Breast epithelium (tissue), 4 donors: Measurements from ENCODE around the gene SH3BP4. TPM values are rescaled to one million over a fixed set of nuclear protein-coding genes. Genes with fewer than 3 reads are reported as not detected.

Source experiments
- DNase-seq, 2 donors: peaks; one replicate each; pipeline ENCODE4 v3.0.0-alpha.2; 2019; ENCODE audit warnings: low spot score in 2 of 2
- H3K27ac ChIP-seq, 2 donors: fragments of 200-600 bp; sonication (generic) in 1 of 2; one replicate each; pipeline ENCODE4 v1.5.1; 2016 to 2019; ENCODE audit warnings: mild to moderate bottlenecking in 1 of 2
- H3K27me3 ChIP-seq, 2 donors: fragments of 200-600 bp; sonication (generic) in 1 of 2; one replicate each; pipeline versions ENCODE4 v1.5.1 to v1.6.0; 2017 to 2019; ENCODE audit warnings: control low read depth in 1 of 2, mild to moderate bottlenecking in 1 of 2
- H3K36me3 ChIP-seq: fragments of 200-600 bp; one replicate; pipeline ENCODE4 v1.5.1; 2019
- H3K4me1 ChIP-seq, 2 donors: fragments of 200-600 bp; sonication (generic); one replicate each; pipeline ENCODE4 v1.5.1; 2016 to 2019; ENCODE audit warnings: control low read depth in 1 of 2
- H3K4me3 ChIP-seq, 3 donors: fragments of 200-600 bp; sonication (generic); 1 replicate in 2 of 3; 2 replicates in 1 of 3; pipeline ENCODE4 v1.5.1; 2016 to 2019; ENCODE audit warnings: mild to moderate bottlenecking in 3 of 3, moderate library complexity in 2 of 3
- H3K9me3 ChIP-seq, 2 donors: fragments of 200-600 bp; sonication (generic) in 1 of 2; one replicate each; pipeline ENCODE4 v1.5.1; 2016 to 2019; ENCODE audit warnings: control low read depth in 1 of 2
- CTCF ChIP-seq, 3 donors: fragments of 450-650 bp; IDR thresholded peaks; one replicate each; pipeline ENCODE4 v1.5.1; 2016 to 2017; ENCODE audit warnings: antibody characterized with exemption in 3 of 3, mild to moderate bottlenecking in 3 of 3, moderate library complexity in 3 of 3
- POLR2A ChIP-seq: fragments of 450-650 bp; IDR thresholded peaks from one replicate; pipeline ENCODE4 v1.6.1; 2016; ENCODE audit warnings: antibody characterized with exemption, mild to moderate bottlenecking, moderate library complexity
- POLR2AphosphoS5 ChIP-seq, 3 donors: sonication (generic); formaldehyde crosslinking; IDR thresholded peaks; one replicate each; pipeline ENCODE4 v1.6.1; 2017; ENCODE audit warnings: antibody characterized with exemption in 3 of 3
- intact Hi-C: fragments of 100-400 bp; cut with DNase I; formaldehyde crosslinking; loops from one replicate; pipeline ENCODE4 v1.15.1; 2023; ENCODE audit warnings: low total_unique reads
- total RNA-seq, 3 donors: library from RNA; depleted of rRNA; stranded (reverse); fragments of >200 nt; gene quantifications; one replicate each; pipeline ENCODE4 v1.1.0, GENCODE V29; 2016

The SH3BP4 gene
- total RNA-seq, 3 donors from 2014 or later, result 28.5 to 73.6 (median 44.2) TPM

- H3K27me3 ChIP-seq, result no peaks in the 10 kb centered on the region
- no peak for TF ChIP-seq POLR2AphosphoS5 (IDR thresholded peaks at IDR 0.05)
- TF ChIP-seq POLR2A, result no peak
- TF ChIP-seq CTCF (IDR thresholded peaks at IDR 0.05), result no peak
- no peak overlapping the region for H3K27ac ChIP-seq
- H3K4me3 ChIP-seq, result no peak overlapping the region
- H3K36me3 ChIP-seq, result no peaks in the 10 kb centered on the region
- no peaks in the 10 kb centered on the region for H3K4me1 ChIP-seq
- H3K9me3 ChIP-seq, result no peaks in the 10 kb centered on the region
- intact Hi-C loops, result no loop called here
- DNase-seq, result no peak
Observed at GRCh38 chr2:235070063-235070706, 118.4 kb downstream of the SH3BP4 start.

GRCh38 chr2:235073868-235074413 lies 122.1 kb downstream of the SH3BP4 start:
- Histone ChIP-seq H3K27me3 (no peaks in the 10 kb centered on the region), H3K4me3 (no peak overlapping the region), H3K9me3 (no peaks in the 10 kb centered on the region), H3K36me3 (no peaks in the 10 kb centered on the region), H3K4me1 (no peaks in the 10 kb centered on the region), H3K27ac (no peak overlapping the region)
- no peak for DNase-seq
- intact Hi-C loops, result no loop called here
- TF ChIP-seq POLR2AphosphoS5 (IDR thresholded peaks at IDR 0.05) (no peak), POLR2A (no peak), CTCF (IDR thresholded peaks at IDR 0.05) (no peak)

GRCh38 chr2:235077046-235077445 lies 125.2 kb downstream of the SH3BP4 start:
- TF ChIP-seq POLR2A (no peak), POLR2AphosphoS5 (IDR thresholded peaks at IDR 0.05) (no peak), CTCF (IDR thresholded peaks at IDR 0.05) (no peak)
- no peak overlapping the region for H3K4me3 ChIP-seq
- H3K27ac ChIP-seq, result no peak overlapping the region
- DNase-seq, result no peak
- H3K9me3 ChIP-seq, result no peaks in the 10 kb centered on the region
- intact Hi-C loops, result no loop called here
- no peaks in the 10 kb centered on the region for H3K4me1 ChIP-seq
- no peaks in the 10 kb centered on the region for H3K36me3 ChIP-seq
- no peaks in the 10 kb centered on the region for H3K27me3 ChIP-seq

- TF ChIP-seq POLR2A (no peak), CTCF (IDR thresholded peaks at IDR 0.05) (no peak), POLR2AphosphoS5 (IDR thresholded peaks at IDR 0.05) (no peak)
- H3K4me3 ChIP-seq, result no peak overlapping the region
Observed at GRCh38 chr2:235078182-235078581, 126.4 kb downstream of the SH3BP4 start.

GRCh38 chr2:235078914-235079472 lies 127.2 kb downstream of the SH3BP4 start:
- no peak overlapping the region for H3K27ac ChIP-seq
- no peaks in the 10 kb centered on the region for H3K27me3 ChIP-seq
- TF ChIP-seq POLR2AphosphoS5 (IDR thresholded peaks at IDR 0.05) (no peak), CTCF (IDR thresholded peaks at IDR 0.05) (no peak), POLR2A (no peak)
- no peaks in the 10 kb centered on the region for H3K36me3 ChIP-seq
- no peak for DNase-seq
- no peaks in the 10 kb centered on the region for H3K9me3 ChIP-seq
- intact Hi-C loops, result no loop called here
- H3K4me1 ChIP-seq, result no peaks in the 10 kb centered on the region
- H3K4me3 ChIP-seq, result no peak overlapping the region

More at GRCh38 chr2:235078182-235078581, 126.4 kb downstream of the SH3BP4 start:
- no peak for DNase-seq
- Histone ChIP-seq H3K9me3 (no peaks in the 10 kb centered on the region), H3K27me3 (no peaks in the 10 kb centered on the region), H3K4me1 (no peaks in the 10 kb centered on the region), H3K27ac (no peak overlapping the region), H3K36me3 (no peaks in the 10 kb centered on the region)
- intact Hi-C loops, result no loop called here
